ENCODE results near the gene UPK3A.

Gene UPK3A

GRCh38 chr22:45308957-45309421 lies 24.2 kb downstream of the UPK3A start:
- TF ChIP-seq CTCF (IDR thresholded peaks at IDR 0.05; ENCODE audit: low read depth, low read length): no peak

GRCh38 chr22:45309422-45310227 lies 24.9 kb downstream of the UPK3A start, which contains the start of gene FAM118A:
FAM118A (plus strand) TSS chr22:45309934; CDS start chr22:45322380, 12,446 bp downstream.
- H3K4me3 ChIP-seq (ENCODE audit: low read depth, low read length): peak within 1 kb of the TSS; percentile 85
- TF ChIP-seq CTCF (IDR thresholded peaks at IDR 0.05; ENCODE audit: low read depth, low read length): no peak

More at GRCh38 chr22:45308957-45309421, 24.2 kb downstream of the UPK3A start:
- H3K4me3 ChIP-seq (ENCODE audit: low read depth, low read length): peak overlapping the region; percentile 85

- TF ChIP-seq CTCF (IDR thresholded peaks at IDR 0.05; ENCODE audit: low read depth, low read length): no peak
- peak overlapping the region; percentile 85 for H3K4me3 ChIP-seq (ENCODE audit: low read depth, low read length)
These were observed 25.7 kb downstream of the UPK3A start for GRCh38 chr22:45310331-45310976.

GRCh38 chr22:45310977-45311531 lies 26.3 kb downstream of the UPK3A start:
- H3K4me3 ChIP-seq (ENCODE audit: low read depth, low read length): peak overlapping the region; percentile 85
- TF ChIP-seq CTCF (IDR thresholded peaks at IDR 0.05; ENCODE audit: low read depth, low read length): no peak

- TF ChIP-seq CTCF (IDR thresholded peaks at IDR 0.05; ENCODE audit: low read depth, low read length): no peak
- H3K4me3 ChIP-seq (ENCODE audit: low read depth, low read length): no peak overlapping the region
These were observed 27.7 kb downstream of the UPK3A start for GRCh38 chr22:45312415-45312814.

- TF ChIP-seq CTCF (IDR thresholded peaks at IDR 0.05; ENCODE audit: low read depth, low read length): no peak
- H3K4me3 ChIP-seq (ENCODE audit: low read depth, low read length): no peak overlapping the region
These were observed 28.1 kb downstream of the UPK3A start for GRCh38 chr22:45312856-45313255.

Measured in WI38 (cell line).